Osteoblast (primary cell): ENCODE results near the gene HEY2. TPM values are rescaled to one million over a fixed set of nuclear protein-coding genes. Genes with fewer than 3 reads are reported as not detected.

Source experiments
- DNase-seq: peaks from one replicate; pipeline ENCODE4 v3.0.0; 2011; ENCODE audit warnings: low spot score, mixed read lengths; ENCODE audit not compliant: insufficient read length; ENCODE audit errors: missing footprints
- H2AFZ ChIP-seq: 2 replicates; pipeline ENCODE4 v1.6.0; 2011; ENCODE audit warnings: mild to moderate bottlenecking, low read length
- H3K27ac ChIP-seq: 2 replicates; pipeline ENCODE4 v1.5.1; 2011; ENCODE audit warnings: mild to moderate bottlenecking, low read depth, low read length, moderate library complexity
- H3K27me3 ChIP-seq: 2 replicates; pipeline ENCODE4 v1.6.0; 2012; ENCODE audit warnings: mild to moderate bottlenecking, control low read depth, inconsistent platforms, low read length, moderate library complexity; ENCODE audit not compliant: insufficient read depth
- H3K36me3 ChIP-seq: 2 replicates; pipeline ENCODE4 v1.5.1; 2011; ENCODE audit warnings: mild to moderate bottlenecking, low read length, control low read depth, moderate library complexity; ENCODE audit not compliant: insufficient read depth
- H3K4me1 ChIP-seq: 2 replicates; pipeline ENCODE4 v1.5.1; 2011; ENCODE audit warnings: mild to moderate bottlenecking, low read length, control low read depth, moderate library complexity; ENCODE audit not compliant: insufficient read depth
- H3K4me2 ChIP-seq: 2 replicates; pipeline ENCODE4 v1.6.0; 2011; ENCODE audit warnings: mild to moderate bottlenecking, low read length; ENCODE audit not compliant: insufficient read depth
- H3K4me3 ChIP-seq: fragments of 200-600 bp; sonication (generic); 3 replicates; pipeline ENCODE4 v1.5.1; 2012; ENCODE audit warnings: mild to moderate bottlenecking, low read length, inconsistent platforms; ENCODE audit not compliant: insufficient read depth
- H3K79me2 ChIP-seq: 2 replicates; pipeline ENCODE4 v1.6.0; 2012; ENCODE audit warnings: mild to moderate bottlenecking, low read length, control low read depth, inconsistent platforms; ENCODE audit not compliant: insufficient read depth
- H3K9me3 ChIP-seq: 2 replicates; pipeline ENCODE4 v1.5.1; 2011; ENCODE audit warnings: low read depth, low read length, control low read depth
- H4K20me1 ChIP-seq: 2 replicates; pipeline ENCODE4 v1.6.0; 2012; ENCODE audit warnings: mild to moderate bottlenecking, low read length, control low read depth; ENCODE audit not compliant: insufficient read depth
- CTCF ChIP-seq: IDR thresholded peaks from 2 replicates; pipeline ENCODE4 v1.5.1; 2011; ENCODE audit warnings: mild to moderate bottlenecking, low read depth, low read length, moderate library complexity; ENCODE audit errors: extremely low read depth
- total RNA-seq: library from RNA; depleted of rRNA; stranded (reverse); fragments of >200 nt; gene quantifications from 2 replicates; pipeline ENCODE4 v1.2.3, GENCODE V29; 2012

HEY2 gene
- total RNA-seq, 1 donor = 2.2 TPM

GRCh38 chr6:125743604-125744003 lies 5.8 kb upstream of the HEY2 start:
- H3K36me3 ChIP-seq = no peaks in the 10 kb centered on the region
- no peak for TF ChIP-seq CTCF

GRCh38 chr6:125745281-125746018 lies 4.0 kb upstream of the HEY2 start:
- no peak overlapping the region for H3K4me2 ChIP-seq
- TF ChIP-seq CTCF = no peak
- no peak overlapping the region for H3K4me3 ChIP-seq
- no peak overlapping the region for H3K27ac ChIP-seq
- no peaks in the 10 kb centered on the region for H3K79me2 ChIP-seq
- H3K36me3 ChIP-seq = no peaks in the 10 kb centered on the region
- peaks cover 70% of the 10 kb centered on the region for H3K27me3 ChIP-seq
- H3K9me3 ChIP-seq = no peaks in the 10 kb centered on the region
- no peak overlapping the region for H2AFZ ChIP-seq
- no peak for DNase-seq
- H3K4me1 ChIP-seq = peaks cover 20% of the 10 kb centered on the region
- no peaks in the 10 kb centered on the region for H4K20me1 ChIP-seq

More at GRCh38 chr6:125743604-125744003, 5.8 kb upstream of the HEY2 start:
- peaks cover 54% of the 10 kb centered on the region for H3K27me3 ChIP-seq
- no peak overlapping the region for H3K27ac ChIP-seq
- H4K20me1 ChIP-seq = no peaks in the 10 kb centered on the region
- DNase-seq = no peak
- H2AFZ ChIP-seq = no peak overlapping the region
- H3K79me2 ChIP-seq = no peaks in the 10 kb centered on the region
- peaks cover 15% of the 10 kb centered on the region for H3K4me1 ChIP-seq
- no peaks in the 10 kb centered on the region for H3K9me3 ChIP-seq
- H3K4me2 ChIP-seq = no peak overlapping the region
- no peak overlapping the region for H3K4me3 ChIP-seq

- no peak for DNase-seq
- no peak overlapping the region for H2AFZ ChIP-seq
- H3K36me3 ChIP-seq = no peaks in the 10 kb centered on the region
- H4K20me1 ChIP-seq = no peaks in the 10 kb centered on the region
- no peak overlapping the region for H3K27ac ChIP-seq
- H3K4me3 ChIP-seq = no peak overlapping the region
- no peak for TF ChIP-seq CTCF
- H3K9me3 ChIP-seq = no peaks in the 10 kb centered on the region
- peaks cover 20% of the 10 kb centered on the region for H3K4me1 ChIP-seq
- H3K27me3 ChIP-seq = peaks cover 74% of the 10 kb centered on the region
- H3K4me2 ChIP-seq = peak overlapping the region; percentile 87
- H3K79me2 ChIP-seq = no peaks in the 10 kb centered on the region
Observed at GRCh38 chr6:125746019-125746414, 3.4 kb upstream of the HEY2 start.

GRCh38 chr6:125746731-125747588 lies 2.5 kb upstream of the HEY2 start:
- Histone ChIP-seq H3K4me2 (peak overlapping the region; percentile 87), H3K79me2 (no peaks in the 10 kb centered on the region), H2AFZ (peak overlapping the region; percentile 84), H3K27ac (no peak overlapping the region), H3K4me3 (peak overlapping the region; percentile 75), H3K36me3 (no peaks in the 10 kb centered on the region), H3K27me3 (peaks cover 83% of the 10 kb centered on the region), H3K9me3 (no peaks in the 10 kb centered on the region), H4K20me1 (no peaks in the 10 kb centered on the region), H3K4me1 (peaks cover 20% of the 10 kb centered on the region)
- no peak for TF ChIP-seq CTCF
- no peak for DNase-seq
